ENCODE measurements around the gene HPX. TPM values are rescaled to one million over a fixed set of nuclear protein-coding genes. Genes with fewer than 3 reads are reported as not detected.
A peak's percentile ranks its signal among the peaks of the same experiment; 100 is the strongest.

The HPX gene
- total RNA-seq, 1 experiment from 2014 or later, result not detected

- no peak for DNase-seq (ENCODE audit: low read depth)
Measured at GRCh38 chr11:6390718-6391469, 49.9 kb downstream of the HPX start.

DNA sequence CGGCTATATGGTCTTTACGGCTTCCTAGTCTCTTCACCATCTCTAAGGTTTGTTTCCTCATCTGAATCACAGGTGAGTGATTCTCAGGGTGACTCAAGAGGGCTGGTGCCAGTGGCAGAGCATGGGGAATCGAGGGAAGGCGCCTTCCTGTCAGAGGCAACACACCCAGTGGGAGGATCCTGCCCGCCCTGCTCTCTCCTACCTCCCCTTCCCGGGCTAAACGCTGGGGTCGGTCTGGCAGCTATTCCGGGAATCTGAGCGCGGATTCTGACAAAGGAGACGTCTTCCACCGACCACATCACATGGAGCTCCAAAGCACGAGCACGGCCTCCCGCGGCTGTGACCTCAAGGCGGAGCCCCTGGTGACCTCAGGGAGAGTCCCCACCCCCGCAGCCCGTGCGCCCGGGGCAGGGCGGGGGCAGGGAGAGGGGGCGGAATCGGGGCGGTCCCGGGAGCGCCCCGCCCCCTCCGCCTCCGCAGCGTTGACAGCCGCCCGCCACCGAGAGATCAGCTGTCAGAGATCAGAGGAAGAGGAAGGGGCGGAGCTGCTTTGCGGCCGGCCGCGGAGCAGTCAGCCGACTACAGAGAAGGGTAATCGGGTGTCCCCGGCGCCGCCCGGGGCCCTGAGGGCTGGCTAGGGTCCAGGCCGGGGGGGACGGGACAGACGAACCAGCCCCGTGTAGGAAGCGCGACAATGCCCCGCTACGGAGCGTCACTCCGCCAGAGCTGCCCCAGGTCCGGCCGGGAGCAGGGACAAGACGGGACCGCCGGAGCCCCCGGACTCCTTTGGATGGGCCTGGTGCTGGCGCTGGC is 50.7 kb downstream of the HPX start, which contains the start of gene SMPD1:
Gene SMPD1 (plus strand): TSS at position 570 of the 813 bp plus-strand sequence. CDS start 125 bp downstream, at position 695.
- peak; percentile 91 for DNase-seq (ENCODE audit: low read depth)

GRCh38 chr11:6388748-6389147 is 52.0 kb downstream of the HPX start:
- no peak for DNase-seq (ENCODE audit: low read depth)

DNA sequence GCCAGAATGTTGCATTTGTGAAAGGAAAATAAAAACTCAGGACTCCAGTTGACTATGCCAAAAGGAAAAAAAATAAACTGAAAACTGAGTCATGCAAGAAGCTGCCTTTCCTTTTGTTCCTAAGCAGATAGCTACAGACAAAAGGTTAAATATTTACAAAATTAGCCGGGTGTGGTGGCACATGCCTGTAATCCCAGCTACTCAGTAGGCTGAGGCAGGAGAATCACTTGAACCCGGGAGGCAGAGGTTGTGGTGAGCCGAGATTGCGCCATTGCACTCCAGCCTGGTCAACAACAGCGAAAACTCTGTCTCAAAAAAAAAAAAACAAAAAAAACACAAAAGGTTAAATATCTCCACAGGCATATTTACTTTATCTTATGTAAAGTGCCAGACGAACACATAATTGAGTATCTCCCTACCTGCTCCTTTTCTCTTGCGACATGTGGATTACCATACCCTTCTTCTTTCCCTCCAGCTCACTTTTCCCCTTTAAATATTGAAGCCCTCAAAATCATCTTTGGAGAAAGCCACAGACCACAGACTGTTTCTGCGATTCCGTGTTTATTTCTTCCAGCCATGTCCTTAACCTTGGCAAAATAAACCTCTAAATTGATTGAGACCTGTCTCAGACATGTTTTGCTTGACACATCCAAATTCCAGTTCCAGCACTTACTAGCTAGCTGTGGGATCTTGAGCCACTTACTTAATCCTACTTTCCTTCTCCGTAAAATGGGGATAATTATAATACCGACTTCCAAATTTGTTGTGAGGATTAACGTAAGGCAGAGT is 52.8 kb downstream of the HPX start:
- peak; percentile 71 for DNase-seq (ENCODE audit: low read depth)

DNA sequence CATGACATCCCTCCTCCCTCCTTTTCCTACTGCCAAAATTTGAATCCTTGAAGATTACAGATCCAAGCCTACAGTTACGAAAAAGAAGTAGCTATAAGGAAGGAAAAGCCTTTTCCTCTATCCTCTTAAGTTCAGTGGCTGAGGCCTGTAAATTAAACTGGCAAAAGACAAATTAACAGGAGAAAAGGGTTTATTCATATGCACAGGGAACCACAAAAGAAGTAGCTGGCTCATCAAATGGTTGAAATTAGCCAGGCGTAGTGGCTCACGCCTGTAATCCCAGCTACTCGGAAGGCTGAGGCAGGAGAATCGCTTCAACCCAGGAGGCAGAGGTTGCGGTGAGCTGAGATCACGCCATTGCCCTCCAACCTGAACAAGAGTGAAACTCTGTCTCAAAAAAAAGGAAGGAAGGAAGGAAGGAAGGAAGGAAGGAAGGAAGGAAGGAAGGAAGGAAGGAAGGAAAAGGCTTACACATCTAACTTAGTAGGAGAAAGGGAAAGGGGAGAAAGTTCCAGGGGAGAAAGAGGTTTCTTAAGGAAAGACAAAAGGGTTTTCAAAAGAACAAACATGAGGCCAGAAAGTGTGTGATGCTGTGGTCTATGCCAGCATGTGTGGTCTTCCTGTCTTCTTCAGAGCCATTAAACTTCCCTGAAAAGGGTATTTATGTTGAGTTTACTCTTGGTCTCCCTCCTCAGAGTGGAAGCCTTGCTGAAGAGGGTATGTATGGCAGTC is 55.6 kb downstream of the HPX start:
- no peak for DNase-seq (ENCODE audit: low read depth)

Other genes with a start within 250 kb of the HPX start
- gene OR52W1, start 241.8 kb downstream of the HPX start, total RNA-seq (2014; rRNA removed; shearing (Covaris generic)), result not detected in 2 replicates
- gene C11orf42, start 235.4 kb downstream of the HPX start, total RNA-seq (2014; rRNA removed; shearing (Covaris generic)), result not detected in 2 replicates
- gene FHIP1B, start 206.4 kb downstream of the HPX start, total RNA-seq (2014; rRNA removed; shearing (Covaris generic)), result 7.0 and 11.3 TPM in 2 replicates
- not detected in 2 replicates for gene CNGA4, start 201.9 kb downstream of the HPX start, total RNA-seq (2014; rRNA removed; shearing (Covaris generic))
- gene CCKBR, start 181.1 kb downstream of the HPX start, total RNA-seq (2014; rRNA removed; shearing (Covaris generic)), result 0.86 TPM in 1 of 2 replicates, not detected in the other
- gene CAVIN3, start 120.5 kb downstream of the HPX start, total RNA-seq (2014; rRNA removed; shearing (Covaris generic)), result 114 and 146 TPM in 2 replicates
- 105 and 124 TPM in 2 replicates for gene SMPD1, start 50.5 kb downstream of the HPX start, total RNA-seq (2014; rRNA removed; shearing (Covaris generic))
- gene APBB1, start 21.9 kb downstream of the HPX start, total RNA-seq (2014; rRNA removed; shearing (Covaris generic)), result 16.5 and 24.4 TPM in 2 replicates
- 10.3 and 10.4 TPM in 2 replicates for gene TRIM3, start 33.0 kb upstream of the HPX start, total RNA-seq (2014; rRNA removed; shearing (Covaris generic))
- 66.8 and 84.0 TPM in 2 replicates for gene ARFIP2, start 40.3 kb upstream of the HPX start, total RNA-seq (2014; rRNA removed; shearing (Covaris generic))
- 36.6 and 53.2 TPM in 2 replicates for gene TIMM10B, start 40.5 kb upstream of the HPX start, total RNA-seq (2014; rRNA removed; shearing (Covaris generic))
- gene DNHD1, start 56.3 kb upstream of the HPX start, total RNA-seq (2014; rRNA removed; shearing (Covaris generic)), result 1.3 and 1.4 TPM in 2 replicates
- gene RRP8, start 162.6 kb upstream of the HPX start, total RNA-seq (2014; rRNA removed; shearing (Covaris generic)), result 18.0 and 18.8 TPM in 2 replicates
- 152 and 201 TPM in 2 replicates for gene ILK, start 162.8 kb upstream of the HPX start, total RNA-seq (2014; rRNA removed; shearing (Covaris generic))
- gene TAF10, start 171.2 kb upstream of the HPX start, total RNA-seq (2014; rRNA removed; shearing (Covaris generic)), result 108 and 133 TPM in 2 replicates
- 57.4 and 94.6 TPM in 2 replicates for gene TPP1, start 178.4 kb upstream of the HPX start, total RNA-seq (2014; rRNA removed; shearing (Covaris generic))
- gene DCHS1, start 214.8 kb upstream of the HPX start, total RNA-seq (2014; rRNA removed; shearing (Covaris generic)), result 4.6 and 8.8 TPM in 2 replicates
- gene MRPL17, start 242.4 kb upstream of the HPX start, total RNA-seq (2014; rRNA removed; shearing (Covaris generic)), result 125 and 132 TPM in 2 replicates

Data from M059J (cell line).